ENCODE results near the gene FHIP2A. TPM values are rescaled to one million over a fixed set of nuclear protein-coding genes. Genes with fewer than 3 reads are reported as not detected.

Gene FHIP2A
- total and polyA plus RNA-seq, 3 donors from 2014 or later = 30.3 to 44.8 (median 39.8) TPM

DNA sequence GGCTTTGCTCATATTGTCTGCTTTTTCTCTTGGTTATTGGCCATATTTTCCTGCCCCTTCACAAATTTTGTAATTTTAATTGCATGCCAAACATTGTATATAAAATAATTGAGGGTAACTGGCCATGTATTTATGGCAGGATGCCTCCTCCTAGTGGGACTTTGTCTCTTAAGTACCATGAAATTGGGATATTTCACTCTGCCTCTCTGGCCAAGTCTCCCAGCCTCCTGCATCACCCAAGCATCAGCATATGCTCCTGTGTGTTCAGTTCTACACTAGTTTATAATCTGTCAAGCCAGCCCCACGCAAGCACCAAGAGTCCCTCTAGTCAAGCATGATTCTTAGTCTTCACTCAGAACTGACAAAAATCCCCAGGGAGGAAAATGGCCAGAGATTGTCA lies 44.2 kb upstream of the FHIP2A start:
- TF ChIP-seq POLR2A (IDR thresholded peaks at IDR 0.05) = no peak
- TF ChIP-seq, protein P1, sequence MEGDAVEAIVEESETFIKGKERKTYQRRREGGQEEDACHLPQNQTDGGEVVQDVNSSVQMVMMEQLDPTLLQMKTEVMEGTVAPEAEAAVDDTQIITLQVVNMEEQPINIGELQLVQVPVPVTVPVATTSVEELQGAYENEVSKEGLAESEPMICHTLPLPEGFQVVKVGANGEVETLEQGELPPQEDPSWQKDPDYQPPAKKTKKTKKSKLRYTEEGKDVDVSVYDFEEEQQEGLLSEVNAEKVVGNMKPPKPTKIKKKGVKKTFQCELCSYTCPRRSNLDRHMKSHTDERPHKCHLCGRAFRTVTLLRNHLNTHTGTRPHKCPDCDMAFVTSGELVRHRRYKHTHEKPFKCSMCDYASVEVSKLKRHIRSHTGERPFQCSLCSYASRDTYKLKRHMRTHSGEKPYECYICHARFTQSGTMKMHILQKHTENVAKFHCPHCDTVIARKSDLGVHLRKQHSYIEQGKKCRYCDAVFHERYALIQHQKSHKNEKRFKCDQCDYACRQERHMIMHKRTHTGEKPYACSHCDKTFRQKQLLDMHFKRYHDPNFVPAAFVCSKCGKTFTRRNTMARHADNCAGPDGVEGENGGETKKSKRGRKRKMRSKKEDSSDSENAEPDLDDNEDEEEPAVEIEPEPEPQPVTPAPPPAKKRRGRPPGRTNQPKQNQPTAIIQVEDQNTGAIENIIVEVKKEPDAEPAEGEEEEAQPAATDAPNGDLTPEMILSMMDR (IDR thresholded peaks at IDR 0.05) = no peak
- Histone ChIP-seq H3K4me1 (no peaks in the 10 kb centered on the region), H3K36me3 (ENCODE audit: low read depth, missing control alignments) (no peaks in the 10 kb centered on the region), H3K27ac (no peak overlapping the region), H3K4me3 (no peak overlapping the region), H3K9me3 (no peaks in the 10 kb centered on the region), H3K27me3 (no peaks in the 10 kb centered on the region)
- 80 to 82% methylated on average over 1 of the region's 1 CpG for WGBS, 2 donors
- intact Hi-C loops (cut with DNase I; ENCODE audit: low total_unique reads) = no loop called here
- DNase-seq = no peak

DNA sequence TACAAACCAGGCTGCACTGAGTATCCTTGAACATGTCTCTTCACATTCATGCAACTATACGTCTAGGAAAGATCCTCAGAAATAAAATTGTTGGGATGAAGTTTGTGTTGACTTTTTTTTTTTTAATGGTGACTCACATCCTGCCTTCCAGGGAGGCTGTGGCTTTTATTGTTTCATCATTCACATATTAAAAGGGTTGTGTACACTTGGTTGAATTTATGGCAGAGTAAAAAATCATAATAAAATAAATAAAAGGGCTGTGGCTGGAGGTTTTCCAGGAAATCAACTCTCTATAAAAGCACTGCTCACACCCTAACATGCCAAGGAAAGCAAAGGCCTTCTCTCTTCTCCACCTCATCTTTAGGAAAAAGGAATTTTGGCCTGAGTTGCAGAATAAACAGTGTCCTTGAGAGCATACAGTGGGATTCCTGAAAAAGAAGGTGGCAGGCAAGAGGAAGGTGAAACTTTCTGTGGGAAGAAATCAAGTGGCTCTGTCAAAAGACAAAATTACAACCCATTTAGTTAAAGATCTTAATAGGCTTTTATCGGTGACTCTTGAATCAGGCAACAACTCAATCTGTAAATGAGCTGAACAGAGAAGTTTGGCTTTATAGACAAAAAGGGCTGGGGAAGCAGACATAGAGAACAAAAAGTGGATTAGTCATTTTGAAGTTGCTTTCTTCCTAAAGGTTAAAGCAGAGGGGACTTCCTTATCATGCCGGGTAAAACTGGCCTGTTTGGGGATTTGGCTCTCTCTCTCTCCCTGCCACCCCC lies 41.6 kb upstream of the FHIP2A start:
- Histone ChIP-seq H3K27ac (no peak overlapping the region), H3K9me3 (no peaks in the 10 kb centered on the region), H3K27me3 (no peaks in the 10 kb centered on the region), H3K4me1 (no peaks in the 10 kb centered on the region), H3K4me3 (no peak overlapping the region), H3K36me3 (ENCODE audit: low read depth, missing control alignments) (no peaks in the 10 kb centered on the region)
- 60 to 65% methylated on average over 3 of the region's 3 CpGs for WGBS, 2 donors
- no peak for DNase-seq
- intact Hi-C loops (cut with DNase I; ENCODE audit: low total_unique reads) = no loop called here
- TF ChIP-seq, protein P1 (IDR thresholded peaks at IDR 0.05) = no peak
- TF ChIP-seq POLR2A (IDR thresholded peaks at IDR 0.05) = no peak

DNA sequence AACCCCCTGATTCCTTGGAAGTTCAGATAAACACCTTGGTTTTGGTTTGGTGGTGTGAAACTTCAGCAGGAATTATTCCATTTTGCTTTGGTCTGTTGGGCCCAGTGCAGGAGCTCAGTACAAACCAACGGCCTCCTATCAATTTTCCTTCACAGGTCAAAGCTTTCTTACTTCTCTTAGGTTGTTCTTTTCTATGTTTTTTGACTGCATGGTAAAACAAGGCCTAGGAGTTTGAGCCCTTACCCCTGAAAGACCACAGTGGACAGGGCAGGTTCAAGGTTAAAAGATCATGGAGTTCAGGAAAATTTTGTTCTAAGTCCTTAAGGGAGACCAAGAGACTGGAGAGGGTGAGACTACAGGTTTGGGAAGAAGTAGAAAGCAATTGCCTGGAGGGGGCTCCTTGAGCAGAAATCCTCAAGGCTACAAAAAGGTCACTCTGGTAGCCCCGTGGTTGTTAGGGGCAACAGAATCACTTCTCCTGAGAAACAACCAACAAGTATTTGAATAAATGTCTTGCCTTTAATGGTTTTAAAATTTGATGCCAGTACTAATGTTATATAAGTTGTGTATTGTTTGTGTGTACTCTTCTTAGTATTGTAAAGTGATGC lies 40.9 kb upstream of the FHIP2A start:
- Histone ChIP-seq H3K4me1 (no peaks in the 10 kb centered on the region), H3K4me3 (no peak overlapping the region), H3K27ac (no peak overlapping the region), H3K9me3 (no peaks in the 10 kb centered on the region), H3K36me3 (ENCODE audit: low read depth, missing control alignments) (no peaks in the 10 kb centered on the region), H3K27me3 (no peaks in the 10 kb centered on the region)
- intact Hi-C loops (cut with DNase I; ENCODE audit: low total_unique reads) = no loop called here
- WGBS, 2 donors = 74% methylated on average over 2 of the region's 2 CpGs
- TF ChIP-seq POLR2A (IDR thresholded peaks at IDR 0.05) = no peak
- TF ChIP-seq, protein P1 (IDR thresholded peaks at IDR 0.05) = no peak
- DNase-seq = no peak

DNA sequence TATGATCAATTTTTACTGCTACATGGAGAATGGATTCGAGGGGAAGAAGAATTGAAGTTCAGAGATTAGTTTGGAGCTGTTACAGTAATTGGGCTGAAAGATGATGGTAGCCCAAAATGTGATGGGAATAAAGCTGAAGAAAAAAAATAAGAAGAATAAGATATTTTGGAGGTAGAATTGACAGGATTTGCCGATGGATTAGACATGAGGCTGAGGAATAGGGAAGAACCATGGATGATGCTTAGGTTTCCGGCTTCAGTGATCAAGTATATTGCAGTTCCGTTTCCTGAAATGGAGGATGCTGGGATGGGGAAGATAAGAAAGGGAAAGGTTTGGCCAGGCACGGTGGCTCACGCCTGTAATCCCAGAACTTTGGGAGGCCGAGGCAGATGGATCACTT lies 38.9 kb upstream of the FHIP2A start:
- WGBS, 2 donors = 86 to 94% methylated on average over 7 of the region's 7 CpGs
- H3K27ac ChIP-seq = no peak overlapping the region
- H3K4me3 ChIP-seq = no peak overlapping the region
- no peaks in the 10 kb centered on the region for H3K4me1 ChIP-seq
- no peaks in the 10 kb centered on the region for H3K27me3 ChIP-seq
- H3K36me3 ChIP-seq (ENCODE audit: low read depth, missing control alignments) = no peaks in the 10 kb centered on the region
- DNase-seq = no peak
- intact Hi-C loops (cut with DNase I; ENCODE audit: low total_unique reads) = no loop called here
- H3K9me3 ChIP-seq = no peaks in the 10 kb centered on the region
- TF ChIP-seq, protein P1 (IDR thresholded peaks at IDR 0.05) = no peak
- TF ChIP-seq POLR2A (IDR thresholded peaks at IDR 0.05) = no peak

Measured in testis (tissue), 3 donors.